AG09309 (cell line): ENCODE results near the gene SOX6.

ENCODE experiments used
- DNase-seq: peaks from one replicate; pipeline ENCODE4 v3.0.0-alpha.2; 2010; ENCODE audit warnings: low read depth
- H3K4me3 ChIP-seq: 2 replicates; pipeline ENCODE4 v1.5.1; 2011; ENCODE audit warnings: mild to moderate bottlenecking, low read depth, low read length, moderate library complexity; ENCODE audit not compliant: control insufficient read depth
- CTCF ChIP-seq: IDR thresholded peaks from 2 replicates; pipeline ENCODE4 v1.5.1; 2011; ENCODE audit warnings: mild to moderate bottlenecking, low read depth, low read length, inconsistent platforms; ENCODE audit not compliant: insufficient read depth, control insufficient read depth; ENCODE audit errors: missing control alignments

Gene SOX6

GRCh38 chr11:16326679-16327297 is 29.6 kb downstream of the SOX6 start:
- H3K4me3 ChIP-seq, result no peak overlapping the region
- no peak for TF ChIP-seq CTCF
- no peak for DNase-seq

- no peak for TF ChIP-seq CTCF
- DNase-seq, result no peak
- H3K4me3 ChIP-seq, result no peak overlapping the region
Observed at GRCh38 chr11:16322190-16322589, 34.2 kb downstream of the SOX6 start.

- no peak for TF ChIP-seq CTCF
- DNase-seq, result no peak
- H3K4me3 ChIP-seq, result no peak overlapping the region
Observed at GRCh38 chr11:16321148-16321547, 35.2 kb downstream of the SOX6 start.

- no peak for DNase-seq
- TF ChIP-seq CTCF, result no peak
- no peak overlapping the region for H3K4me3 ChIP-seq
Observed at GRCh38 chr11:16318320-16318719, 38.0 kb downstream of the SOX6 start.

- DNase-seq, result no peak
- no peak overlapping the region for H3K4me3 ChIP-seq
- TF ChIP-seq CTCF, result no peak
Observed at GRCh38 chr11:16317712-16318111, 38.6 kb downstream of the SOX6 start.

- no peak overlapping the region for H3K4me3 ChIP-seq
- DNase-seq, result no peak
- TF ChIP-seq CTCF, result no peak
Observed at GRCh38 chr11:16313846-16314245, 42.5 kb downstream of the SOX6 start.
